ENCODE measurements around the gene APIP. TPM values are rescaled to one million over a fixed set of nuclear protein-coding genes. Genes with fewer than 3 reads are reported as not detected.

Gene APIP
- total RNA-seq, 1 donor from 2014 or later: 26.0 TPM

DNA sequence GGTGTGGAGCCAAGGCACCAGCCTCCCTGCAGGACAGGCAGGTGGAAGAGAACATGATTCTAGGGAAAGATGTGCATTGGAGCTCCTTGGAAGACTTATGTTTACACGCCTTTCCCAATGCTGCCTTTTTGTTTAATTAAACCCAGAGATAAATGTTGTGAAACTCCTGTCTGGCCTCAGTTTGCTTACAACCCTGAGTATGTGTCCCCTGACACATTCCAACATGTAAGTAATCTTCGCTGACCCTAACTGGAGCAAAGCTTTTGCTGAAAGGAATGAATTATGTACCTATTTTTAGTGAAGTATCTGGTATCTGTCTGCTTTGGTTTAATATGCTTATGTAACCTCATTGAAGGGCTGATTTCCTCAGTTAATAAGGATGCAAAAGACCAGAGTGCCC is 56.7 kb downstream of the APIP start:
- H3K4me3 ChIP-seq (ENCODE audit: low read depth, low read length): no peak overlapping the region
- no peak for DNase-seq (ENCODE audit: low read depth)
- TF ChIP-seq, protein P1, sequence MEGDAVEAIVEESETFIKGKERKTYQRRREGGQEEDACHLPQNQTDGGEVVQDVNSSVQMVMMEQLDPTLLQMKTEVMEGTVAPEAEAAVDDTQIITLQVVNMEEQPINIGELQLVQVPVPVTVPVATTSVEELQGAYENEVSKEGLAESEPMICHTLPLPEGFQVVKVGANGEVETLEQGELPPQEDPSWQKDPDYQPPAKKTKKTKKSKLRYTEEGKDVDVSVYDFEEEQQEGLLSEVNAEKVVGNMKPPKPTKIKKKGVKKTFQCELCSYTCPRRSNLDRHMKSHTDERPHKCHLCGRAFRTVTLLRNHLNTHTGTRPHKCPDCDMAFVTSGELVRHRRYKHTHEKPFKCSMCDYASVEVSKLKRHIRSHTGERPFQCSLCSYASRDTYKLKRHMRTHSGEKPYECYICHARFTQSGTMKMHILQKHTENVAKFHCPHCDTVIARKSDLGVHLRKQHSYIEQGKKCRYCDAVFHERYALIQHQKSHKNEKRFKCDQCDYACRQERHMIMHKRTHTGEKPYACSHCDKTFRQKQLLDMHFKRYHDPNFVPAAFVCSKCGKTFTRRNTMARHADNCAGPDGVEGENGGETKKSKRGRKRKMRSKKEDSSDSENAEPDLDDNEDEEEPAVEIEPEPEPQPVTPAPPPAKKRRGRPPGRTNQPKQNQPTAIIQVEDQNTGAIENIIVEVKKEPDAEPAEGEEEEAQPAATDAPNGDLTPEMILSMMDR (conservative IDR thresholded peaks at IDR 0.05; ENCODE audit: low read depth, low read length): no peak

DNA sequence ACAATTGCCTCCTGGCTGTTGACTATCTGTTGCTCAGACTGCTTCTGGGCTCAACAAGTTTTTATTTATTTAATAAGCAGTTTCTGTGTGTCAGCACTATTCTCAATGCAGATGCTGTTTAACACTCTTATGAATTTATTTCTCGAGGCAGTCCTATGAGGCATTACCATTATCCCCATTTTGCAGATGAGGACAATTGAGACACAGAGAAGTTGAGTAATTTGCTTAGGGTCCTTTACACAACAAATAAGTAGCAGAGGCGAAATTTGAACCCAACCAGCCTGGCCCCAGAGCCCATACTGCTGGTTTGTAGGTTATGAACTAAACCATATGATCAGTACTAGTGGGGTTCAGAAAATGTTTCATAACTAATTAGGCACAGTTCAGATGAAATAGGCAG is 58.7 kb downstream of the APIP start:
- TF ChIP-seq, protein P1 (conservative IDR thresholded peaks at IDR 0.05; ENCODE audit: low read depth, low read length): no peak
- DNase-seq (ENCODE audit: low read depth): no peak
- H3K4me3 ChIP-seq (ENCODE audit: low read depth, low read length): no peak overlapping the region

- TF ChIP-seq, protein P1 (conservative IDR thresholded peaks at IDR 0.05; ENCODE audit: low read depth, low read length): no peak
- no peak for DNase-seq (ENCODE audit: low read depth)
- H3K4me3 ChIP-seq (ENCODE audit: low read depth, low read length): no peak overlapping the region
These were observed 59.9 kb downstream of the APIP start for GRCh38 chr11:34856251-34856650.

DNA sequence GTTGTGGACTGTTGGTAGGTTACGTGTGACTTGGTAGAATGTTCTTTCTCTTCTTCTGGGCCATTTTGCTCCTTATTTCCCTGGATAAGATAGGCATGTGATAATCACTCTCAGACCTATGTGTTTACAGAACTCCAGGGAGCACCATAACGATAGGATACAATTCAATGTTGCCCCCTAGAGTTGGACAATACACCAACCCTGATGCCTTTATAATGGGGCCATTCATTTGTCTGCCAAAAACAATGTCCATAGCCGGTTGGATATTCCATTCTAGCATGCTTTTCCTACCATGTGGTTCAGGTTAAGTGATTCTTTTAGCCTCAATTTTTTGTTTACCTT is 60.5 kb downstream of the APIP start:
- no peak for DNase-seq (ENCODE audit: low read depth)
- TF ChIP-seq, protein P1 (conservative IDR thresholded peaks at IDR 0.05; ENCODE audit: low read depth, low read length): peak; percentile 6
- no peak overlapping the region for H3K4me3 ChIP-seq (ENCODE audit: low read depth, low read length)

DNA sequence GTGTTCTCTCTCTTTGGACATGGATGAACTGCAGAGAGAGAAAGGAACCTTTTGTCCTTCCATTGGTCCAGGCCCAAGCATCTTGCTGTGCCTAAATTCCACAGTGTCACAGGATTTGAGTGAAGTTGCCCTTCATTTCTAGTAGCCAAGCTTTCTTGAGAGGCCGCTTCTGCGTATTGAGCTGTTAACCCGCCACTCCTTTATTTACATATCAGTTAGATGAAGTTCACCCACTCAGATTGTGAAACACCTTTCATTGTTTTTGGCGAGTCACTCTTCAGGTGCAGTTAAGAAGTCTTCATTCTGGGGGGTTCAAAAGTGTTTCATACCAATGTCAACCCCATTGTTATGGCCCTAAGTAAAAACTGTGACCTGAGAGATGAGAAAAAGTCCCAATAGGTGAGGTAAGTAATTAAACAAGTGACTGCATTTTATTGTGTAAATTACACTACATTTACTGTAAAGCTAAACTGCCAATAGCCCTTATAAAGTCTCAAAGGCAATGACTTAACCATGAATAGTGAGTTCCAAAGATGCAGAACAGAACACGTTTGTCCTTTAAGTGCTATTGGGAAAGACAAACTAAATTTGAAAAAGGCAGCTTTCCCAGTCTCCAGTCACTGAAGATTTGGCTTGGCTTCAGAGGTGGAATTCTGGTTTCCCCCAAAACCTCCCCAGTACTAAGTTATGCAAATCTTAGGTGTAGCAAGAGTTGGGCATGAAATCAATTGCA is 61.0 kb downstream of the APIP start:
- TF ChIP-seq, protein P1 (conservative IDR thresholded peaks at IDR 0.05; ENCODE audit: low read depth, low read length): no peak
- DNase-seq (ENCODE audit: low read depth): no peak
- H3K4me3 ChIP-seq (ENCODE audit: low read depth, low read length): no peak overlapping the region

GRCh38 chr11:34851916-34852315 is 64.3 kb downstream of the APIP start:
- TF ChIP-seq, protein P1 (conservative IDR thresholded peaks at IDR 0.05; ENCODE audit: low read depth, low read length): no peak
- no peak overlapping the region for H3K4me3 ChIP-seq (ENCODE audit: low read depth, low read length)
- no peak for DNase-seq (ENCODE audit: low read depth)

DNA sequence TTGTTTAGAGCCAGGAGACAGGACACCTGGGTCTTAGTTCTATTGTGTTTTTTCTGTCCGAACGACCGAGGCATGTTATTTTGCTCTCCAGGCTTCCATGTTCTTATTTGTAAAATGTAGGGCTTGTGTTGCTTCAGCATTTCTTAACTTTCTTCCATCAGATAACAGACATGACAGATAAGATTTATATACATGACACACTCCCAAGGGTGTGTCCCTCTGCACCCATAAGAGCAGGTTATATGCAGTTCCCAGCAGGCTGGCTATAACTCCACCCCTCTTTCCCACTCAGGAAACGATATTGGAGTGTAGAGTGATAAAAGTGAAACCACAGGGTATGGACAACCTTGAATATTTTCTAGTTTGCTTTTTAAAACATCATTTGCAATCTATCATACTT is 65.8 kb downstream of the APIP start:
- no peak for DNase-seq (ENCODE audit: low read depth)
- no peak overlapping the region for H3K4me3 ChIP-seq (ENCODE audit: low read depth, low read length)
- TF ChIP-seq, protein P1 (conservative IDR thresholded peaks at IDR 0.05; ENCODE audit: low read depth, low read length): no peak
